ENCODE results near the gene ANKRD53. TPM values are rescaled to one million over a fixed set of nuclear protein-coding genes. Genes with fewer than 3 reads are reported as not detected.

The ANKRD53 gene
- total and polyA plus RNA-seq, 10 donors, result 0.22 to 1.7 (median 0.80) TPM; not detected in 2

DNA sequence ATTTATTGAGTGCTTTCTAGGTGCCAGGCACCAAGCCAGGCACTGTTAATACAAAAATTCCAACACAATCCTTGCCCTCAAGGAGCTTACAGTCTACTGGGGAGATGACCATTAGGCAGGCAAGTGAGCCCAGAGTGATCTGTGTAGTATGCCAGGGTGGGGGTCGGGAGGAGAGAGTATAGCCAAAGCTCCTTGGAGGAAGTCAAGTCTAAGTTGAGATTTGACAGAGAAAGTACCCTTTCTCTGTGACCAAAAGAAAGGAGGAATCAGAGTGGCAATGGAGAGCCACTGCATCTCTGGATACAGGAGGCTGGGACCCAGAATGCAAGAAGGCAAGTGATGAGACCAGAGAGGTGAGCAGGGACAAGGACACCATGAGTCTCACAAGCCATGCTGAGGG lies 7.5 kb downstream of the ANKRD53 start:
- Histone ChIP-seq H3K9me3 (no peaks in the 10 kb centered on the region), H3K36me3 (peaks cover 0 to 65% (median 47%) of the 10 kb centered on the region in 6 donors), H3K27ac (no peak overlapping the region), H3K27me3 (replicated peaks in 1 of 7) (no peaks in the 10 kb centered on the region), H3K4me1 (peaks cover 4 to 23% (median 12%) of the 10 kb centered on the region in 6 donors), H3K4me3 (no peak overlapping the region)
- DNase-seq, result peak; percentile 30
- TF ChIP-seq, protein P1, sequence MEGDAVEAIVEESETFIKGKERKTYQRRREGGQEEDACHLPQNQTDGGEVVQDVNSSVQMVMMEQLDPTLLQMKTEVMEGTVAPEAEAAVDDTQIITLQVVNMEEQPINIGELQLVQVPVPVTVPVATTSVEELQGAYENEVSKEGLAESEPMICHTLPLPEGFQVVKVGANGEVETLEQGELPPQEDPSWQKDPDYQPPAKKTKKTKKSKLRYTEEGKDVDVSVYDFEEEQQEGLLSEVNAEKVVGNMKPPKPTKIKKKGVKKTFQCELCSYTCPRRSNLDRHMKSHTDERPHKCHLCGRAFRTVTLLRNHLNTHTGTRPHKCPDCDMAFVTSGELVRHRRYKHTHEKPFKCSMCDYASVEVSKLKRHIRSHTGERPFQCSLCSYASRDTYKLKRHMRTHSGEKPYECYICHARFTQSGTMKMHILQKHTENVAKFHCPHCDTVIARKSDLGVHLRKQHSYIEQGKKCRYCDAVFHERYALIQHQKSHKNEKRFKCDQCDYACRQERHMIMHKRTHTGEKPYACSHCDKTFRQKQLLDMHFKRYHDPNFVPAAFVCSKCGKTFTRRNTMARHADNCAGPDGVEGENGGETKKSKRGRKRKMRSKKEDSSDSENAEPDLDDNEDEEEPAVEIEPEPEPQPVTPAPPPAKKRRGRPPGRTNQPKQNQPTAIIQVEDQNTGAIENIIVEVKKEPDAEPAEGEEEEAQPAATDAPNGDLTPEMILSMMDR (IDR thresholded peaks at IDR 0.05 in 8 of 11, conservative IDR thresholded peaks at IDR 0.05 in 3 of 11), result no peak
- TF ChIP-seq POLR2AphosphoS5 (IDR thresholded peaks at IDR 0.05) (no peak), POLR2A (IDR thresholded peaks at IDR 0.05) (no peak)
- intact Hi-C loops (cut with DNase I; ENCODE audit: low total_unique reads), result no loop called here
- 74 to 100% (median 95%) methylated on average over 1 of the region's 1 CpG for WGBS, 5 donors

DNA sequence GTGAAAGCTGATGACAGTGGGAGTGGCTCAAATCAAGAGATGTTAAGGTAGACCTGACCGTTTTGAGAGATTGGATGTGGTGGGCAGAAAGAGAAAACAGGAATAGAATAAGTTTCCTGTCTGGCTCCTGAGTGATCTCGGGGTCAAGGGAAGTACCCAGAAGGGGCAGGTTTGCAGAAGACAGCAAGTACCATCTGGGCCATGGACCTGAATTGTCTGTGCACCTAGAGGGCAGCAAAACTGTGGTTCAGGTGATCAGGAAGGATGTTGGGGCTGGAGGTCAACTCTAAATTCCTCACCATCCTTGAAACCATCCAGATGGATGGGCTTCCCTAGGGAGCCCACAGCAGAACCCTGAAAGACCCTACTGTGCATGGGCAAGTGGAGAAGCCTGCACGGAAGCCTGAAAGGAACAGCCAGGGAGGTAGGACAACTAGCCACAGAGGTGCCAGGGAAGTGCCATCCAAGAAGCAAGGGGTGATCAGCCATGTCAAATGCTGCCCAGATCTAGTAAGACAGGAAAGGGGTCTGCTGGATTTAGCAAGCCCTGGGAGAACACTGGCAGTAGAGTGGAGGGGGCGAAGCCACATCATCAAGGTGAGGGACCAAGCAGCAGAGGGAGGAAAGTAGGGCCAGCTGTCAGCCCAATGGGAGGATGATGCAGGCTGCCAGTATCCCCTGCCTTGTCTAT lies 8.2 kb downstream of the ANKRD53 start:
- peaks cover 0 to 71% (median 53%) of the 10 kb centered on the region in 6 donors for H3K36me3 ChIP-seq
- TF ChIP-seq POLR2AphosphoS5 (IDR thresholded peaks at IDR 0.05), result no peak
- no peaks in the 10 kb centered on the region for H3K27me3 ChIP-seq (replicated peaks in 1 of 7)
- H3K9me3 ChIP-seq, result no peaks in the 10 kb centered on the region
- H3K4me1 ChIP-seq, result peaks cover 4 to 30% (median 15%) of the 10 kb centered on the region in 6 donors
- DNase-seq, result peak; percentile 50
- intact Hi-C loops (cut with DNase I; ENCODE audit: low total_unique reads), result no loop called here
- H3K4me3 ChIP-seq, result no peak overlapping the region
- no peak overlapping the region for H3K27ac ChIP-seq
- 70 to 86% (median 76%) methylated on average over 4 of the region's 4 CpGs for WGBS, 5 donors

DNA sequence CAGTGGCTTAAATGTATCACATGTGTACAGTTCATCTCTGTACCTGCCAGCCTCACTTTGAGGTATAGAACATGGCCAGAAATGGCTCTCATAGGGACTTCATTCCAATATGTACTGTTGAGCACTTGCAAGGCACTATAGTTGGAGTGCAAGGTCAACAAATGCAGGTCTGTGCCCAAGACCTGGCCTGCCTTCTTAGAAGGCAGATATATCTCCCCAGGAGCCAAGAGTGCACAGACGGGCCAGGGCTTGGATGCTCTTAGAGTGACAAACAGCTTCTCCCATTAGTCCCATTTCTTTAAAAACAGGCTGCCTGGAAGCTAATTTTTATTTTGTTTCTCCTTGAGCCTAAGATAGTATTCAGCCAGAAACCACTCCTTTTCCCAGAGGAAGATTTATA lies 9.0 kb downstream of the ANKRD53 start:
- no peak overlapping the region for H3K4me3 ChIP-seq
- peaks cover 0 to 72% (median 55%) of the 10 kb centered on the region in 6 donors for H3K36me3 ChIP-seq
- TF ChIP-seq, protein P1 (IDR thresholded peaks at IDR 0.05 in 8 of 11, conservative IDR thresholded peaks at IDR 0.05 in 3 of 11), result no peak
- TF ChIP-seq POLR2A (IDR thresholded peaks at IDR 0.05) (no peak), POLR2AphosphoS5 (IDR thresholded peaks at IDR 0.05) (no peak)
- WGBS, 5 donors, result 48 to 93% (median 86%) methylated on average over 1 of the region's 1 CpG
- H3K4me1 ChIP-seq, result peaks cover 8 to 38% (median 21%) of the 10 kb centered on the region in 6 donors
- no peak overlapping the region for H3K27ac ChIP-seq
- no peaks in the 10 kb centered on the region for H3K9me3 ChIP-seq
- peak; percentile 24 for DNase-seq
- intact Hi-C loops (cut with DNase I; ENCODE audit: low total_unique reads), result no loop called here
- no peaks in the 10 kb centered on the region for H3K27me3 ChIP-seq (replicated peaks in 1 of 7)

DNA sequence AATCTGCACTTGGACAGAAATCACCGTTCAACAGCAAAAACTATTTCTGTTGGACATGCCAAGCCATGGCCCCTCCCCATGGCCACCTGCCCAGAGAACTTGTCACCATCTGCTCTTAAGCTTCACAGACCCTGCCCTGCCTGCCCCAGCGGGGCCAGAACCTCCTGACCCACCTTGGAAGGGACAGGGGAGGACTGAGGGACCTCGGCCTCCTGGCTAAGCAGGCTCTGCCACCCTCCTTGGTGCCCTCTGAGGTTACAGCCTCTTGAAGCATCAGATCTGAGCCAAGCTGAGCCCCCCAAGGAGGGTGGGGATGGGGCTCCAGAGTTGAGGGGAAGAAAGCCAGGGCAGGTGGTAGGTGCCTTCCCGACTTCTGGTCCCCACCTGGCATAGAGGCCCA lies 9.7 kb downstream of the ANKRD53 start:
- WGBS, 5 donors, result 81 to 91% (median 87%) methylated on average over 4 of the region's 4 CpGs

More for the DNA sequence above, 9.7 kb downstream of the ANKRD53 start:
- H3K36me3 ChIP-seq, result peaks cover 0 to 75% (median 55%) of the 10 kb centered on the region in 6 donors
- no peak overlapping the region for H3K27ac ChIP-seq
- H3K27me3 ChIP-seq (replicated peaks in 1 of 7), result no peaks in the 10 kb centered on the region
- peak; percentile 62 for DNase-seq
- intact Hi-C loops (cut with DNase I; ENCODE audit: low total_unique reads), result no loop called here
- H3K4me1 ChIP-seq, result peaks cover 13 to 45% (median 27%) of the 10 kb centered on the region in 6 donors
- no peak overlapping the region for H3K4me3 ChIP-seq
- TF ChIP-seq, protein P1 (IDR thresholded peaks at IDR 0.05 in 8 of 11, conservative IDR thresholded peaks at IDR 0.05 in 3 of 11), result no peak
- TF ChIP-seq POLR2A (IDR thresholded peaks at IDR 0.05) (no peak), POLR2AphosphoS5 (IDR thresholded peaks at IDR 0.05) (no peak)
- H3K9me3 ChIP-seq, result no peaks in the 10 kb centered on the region
